OCI-M1 (cell line): ENCODE results near the gene RHOBTB1.

Experiments
- DNase-seq: peaks from one replicate; lab custom pipeline; 2025; lab: John Stamatoyannopoulos, UW

Gene RHOBTB1

DNA sequence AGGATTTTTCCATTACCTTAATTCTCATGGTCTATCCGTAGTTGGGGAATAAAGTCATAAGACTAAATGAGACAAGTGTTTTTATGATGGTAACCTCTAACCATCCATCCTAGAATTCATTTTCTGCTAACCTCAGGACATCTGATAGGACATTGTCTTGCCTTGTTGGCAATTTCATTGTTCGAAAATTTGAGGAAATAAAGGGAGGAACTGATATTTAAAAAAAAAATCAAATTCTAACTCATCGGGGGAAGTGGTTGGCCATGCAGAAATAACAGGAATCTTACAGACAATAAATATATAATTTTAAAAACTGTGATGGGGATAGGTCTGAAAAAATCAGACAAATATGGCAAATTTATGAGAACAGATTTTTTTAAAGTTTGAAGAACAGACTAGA, 21.7 kb upstream of the RHOBTB1 start:
- DNase-seq, result no peak

DNA sequence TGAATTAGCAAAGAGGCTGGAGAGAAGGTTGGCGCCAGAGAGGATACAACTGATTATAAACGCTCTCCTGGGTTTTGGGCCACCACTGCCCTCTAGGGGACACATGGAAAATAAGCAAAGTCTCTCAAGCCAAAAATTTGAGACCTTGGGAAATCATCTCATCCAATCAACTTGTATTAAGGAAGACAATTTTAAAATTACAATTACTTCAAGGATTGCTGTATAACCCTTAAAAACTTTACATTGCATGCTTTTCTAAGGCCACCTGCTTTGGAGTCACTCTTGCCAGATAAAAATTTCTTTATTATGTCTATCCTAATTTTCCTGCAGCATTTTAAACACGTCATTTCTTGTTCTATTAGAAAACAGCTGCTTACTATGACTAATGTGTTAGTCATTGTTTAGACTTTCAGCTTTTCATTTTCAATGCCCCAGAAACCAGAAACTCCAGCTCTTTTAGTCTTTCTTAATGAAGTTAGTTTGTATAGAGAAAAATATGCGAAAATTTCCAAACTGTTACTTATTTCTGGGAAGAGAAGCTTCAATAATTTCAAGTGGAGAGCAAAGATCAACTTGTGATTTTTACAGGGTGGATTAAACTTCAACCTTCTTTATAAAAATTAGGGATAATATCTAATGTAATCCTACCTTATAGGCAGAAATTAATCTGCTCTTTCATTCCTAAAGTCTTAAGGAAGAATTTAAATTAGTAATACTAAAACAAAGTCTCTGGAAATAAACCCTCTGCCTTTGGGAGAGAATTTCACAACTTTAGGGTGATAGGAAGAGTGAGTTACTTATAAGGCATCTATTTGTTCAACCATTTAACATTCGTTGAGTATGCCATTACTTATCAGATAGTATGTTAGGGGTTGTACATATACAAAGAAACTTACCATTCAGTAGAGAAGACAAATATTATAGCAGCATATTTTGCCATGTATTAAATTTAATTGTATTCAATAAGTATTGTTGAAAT, 20.6 kb upstream of the RHOBTB1 start:
- DNase-seq, result peak; percentile 88

DNA sequence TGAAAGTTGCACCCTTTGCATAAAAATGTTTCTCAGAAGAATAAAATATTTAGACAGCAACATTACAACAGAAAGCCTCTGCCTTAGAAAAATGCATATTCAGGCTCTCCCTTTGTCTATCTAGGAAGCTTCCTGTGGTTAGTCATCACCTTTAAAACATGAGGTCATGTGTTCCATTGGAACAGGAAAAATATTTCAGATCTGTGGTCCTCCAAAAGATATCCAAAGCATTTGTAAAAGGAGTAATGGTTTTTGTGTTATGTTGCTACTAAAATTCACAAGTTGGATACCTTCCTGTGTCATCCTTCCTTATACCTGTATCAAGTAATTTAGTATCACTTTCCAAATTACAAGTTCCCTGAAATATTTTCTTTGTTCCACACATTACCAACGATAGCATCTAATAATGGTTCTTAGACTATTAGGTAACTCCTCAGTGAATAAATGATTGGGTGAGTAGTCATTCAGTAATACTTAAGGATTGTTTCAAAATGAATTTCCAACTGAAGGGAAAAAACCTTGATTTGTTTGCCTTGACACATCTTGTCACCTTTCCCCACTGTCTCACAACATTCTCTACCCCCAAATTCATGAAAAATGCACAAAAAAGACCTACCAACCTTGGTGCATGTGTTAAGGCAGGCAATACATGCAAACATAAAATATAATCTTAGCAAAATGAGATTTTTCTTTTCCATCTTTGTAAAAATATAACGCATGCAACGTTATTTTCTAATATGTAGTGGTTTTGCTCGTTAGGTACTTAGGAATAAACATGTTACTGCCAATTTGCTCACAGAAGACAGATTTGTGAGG, 19.7 kb upstream of the RHOBTB1 start:
- no peak for DNase-seq

DNA sequence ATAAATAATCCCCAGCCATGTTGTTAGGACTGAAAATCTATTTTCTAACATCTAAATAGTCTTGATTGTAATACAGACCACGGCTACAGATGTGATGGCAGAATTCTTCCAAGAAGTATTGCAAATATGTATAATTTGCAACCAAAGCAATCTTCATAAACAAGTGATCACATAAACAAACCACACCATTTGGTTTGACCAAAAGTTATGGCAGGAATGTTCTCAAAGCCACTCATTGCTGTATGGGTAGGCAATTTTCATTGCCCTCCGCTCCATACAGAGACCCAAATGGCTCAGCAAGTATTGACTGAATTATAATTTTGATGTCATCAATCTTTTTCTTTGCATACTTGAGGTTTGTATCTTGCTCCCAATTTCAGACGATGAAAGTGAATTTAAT, 19.0 kb upstream of the RHOBTB1 start:
- no peak for DNase-seq

DNA sequence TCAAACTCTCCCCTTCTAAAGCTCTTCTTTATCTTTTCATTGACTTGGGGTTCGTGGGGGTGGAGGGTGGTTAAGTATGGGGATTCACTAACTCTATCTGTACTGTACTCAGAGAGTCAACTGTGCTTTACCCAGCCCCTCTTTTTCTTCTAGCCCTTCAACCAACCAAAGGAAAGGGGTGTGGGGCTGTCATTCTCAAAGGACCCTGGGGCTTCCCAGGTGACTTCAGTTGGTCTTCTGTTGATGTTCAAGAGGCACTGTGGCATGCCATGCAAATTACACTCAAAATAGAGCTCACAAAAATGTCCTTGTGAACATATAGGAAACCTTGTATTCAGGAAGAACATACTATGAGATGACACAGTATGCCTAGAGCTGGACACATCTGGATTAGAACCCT, 16.9 kb upstream of the RHOBTB1 start:
- DNase-seq, result no peak

DNA sequence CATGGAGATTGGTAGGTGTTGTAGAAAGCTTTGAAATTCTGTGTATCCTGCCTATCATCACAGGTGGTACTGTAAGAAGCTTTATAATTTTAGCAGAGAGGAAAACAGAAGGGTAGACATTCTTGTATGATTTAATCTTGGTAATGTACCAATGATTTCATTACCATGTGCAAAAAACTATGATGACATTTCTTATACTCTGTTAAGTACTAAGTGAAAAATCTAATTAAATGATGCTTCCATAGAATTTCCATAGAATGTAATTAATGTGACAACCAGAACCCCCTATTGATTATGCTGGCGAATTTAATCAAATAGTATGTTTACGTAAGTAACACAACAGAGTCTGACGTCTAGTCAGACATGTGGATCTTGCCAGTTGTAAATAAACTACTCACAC, 16.0 kb upstream of the RHOBTB1 start:
- DNase-seq, result no peak

DNA sequence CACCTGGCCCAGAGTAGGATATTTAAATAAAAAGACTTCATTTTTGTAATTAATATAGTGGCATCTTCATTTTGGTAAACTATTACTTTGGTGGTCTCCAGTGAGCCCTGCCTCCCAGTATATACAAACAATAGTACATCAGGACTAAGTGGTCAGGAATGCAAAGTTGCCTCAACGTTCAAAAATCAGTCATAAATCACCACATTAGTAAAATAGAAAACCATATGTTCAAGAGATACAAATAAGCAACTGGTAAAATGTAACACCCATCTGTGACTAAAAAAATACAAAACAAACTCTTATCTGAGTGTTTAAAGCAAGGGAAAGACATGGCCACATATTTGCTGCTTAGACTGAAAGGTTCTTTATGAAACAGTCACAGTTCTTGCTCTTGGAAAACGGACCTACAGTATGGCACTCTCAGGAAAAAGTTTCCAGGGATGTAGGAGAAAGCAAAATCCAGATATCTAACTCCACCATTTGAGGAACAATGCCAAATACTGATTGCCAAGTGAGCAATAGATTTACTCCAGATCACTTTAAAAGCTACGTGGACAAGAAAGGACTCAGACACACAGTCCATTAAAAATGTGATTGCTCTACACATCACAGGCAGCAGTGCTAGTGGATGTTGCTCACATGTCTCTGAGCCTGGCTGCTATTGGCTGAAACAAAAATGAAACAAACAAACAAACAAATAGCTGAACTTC, 15.1 kb upstream of the RHOBTB1 start:
- DNase-seq, result peak; percentile 21

DNA sequence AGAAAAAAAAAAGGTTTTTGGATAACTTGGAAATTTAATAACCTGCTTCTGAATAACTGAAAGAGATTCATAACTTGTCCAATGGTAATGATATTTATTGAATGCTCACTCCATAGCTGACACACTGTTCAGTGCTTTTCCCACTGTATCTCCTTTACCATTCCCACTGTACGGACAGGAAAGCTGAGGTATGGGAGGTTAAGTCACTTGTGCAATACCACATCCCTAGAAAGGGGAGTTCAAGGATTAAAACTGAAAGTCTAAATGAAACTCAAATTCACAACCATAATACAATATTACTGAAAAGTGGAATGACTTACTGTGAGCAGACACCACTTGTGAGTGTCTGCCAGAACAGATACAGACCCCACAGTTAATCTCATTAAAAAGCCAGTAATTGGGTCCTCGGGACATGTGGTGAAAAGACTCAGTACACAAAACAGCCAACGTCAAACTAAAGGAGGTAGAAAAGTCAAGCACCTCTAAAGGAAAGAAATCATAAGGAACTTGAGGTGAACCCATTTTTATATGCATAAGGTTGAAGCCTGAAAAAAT, 13.8 kb upstream of the RHOBTB1 start:
- DNase-seq, result no peak

DNA sequence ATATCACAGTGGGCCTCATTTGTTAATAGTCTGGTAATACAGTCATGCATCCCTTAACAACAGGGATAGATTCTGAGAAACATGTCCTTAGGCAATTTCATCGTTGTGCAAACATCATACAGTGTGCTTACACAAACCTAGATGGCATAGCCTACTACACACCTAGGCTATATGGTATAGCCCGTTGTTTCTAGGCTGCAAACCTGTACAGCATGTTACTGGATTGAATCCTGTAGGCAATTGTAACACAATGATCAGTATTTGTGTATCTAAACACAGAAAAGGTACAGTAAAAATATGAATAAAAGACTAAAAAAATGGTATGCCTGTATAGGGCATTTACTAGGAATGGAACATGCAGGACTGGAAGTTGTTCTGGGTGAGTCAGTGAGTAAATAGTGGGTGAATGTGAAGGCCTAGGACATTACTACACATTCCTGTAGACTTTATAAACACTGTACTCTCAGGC, 12.0 kb upstream of the RHOBTB1 start:
- DNase-seq, result no peak

DNA sequence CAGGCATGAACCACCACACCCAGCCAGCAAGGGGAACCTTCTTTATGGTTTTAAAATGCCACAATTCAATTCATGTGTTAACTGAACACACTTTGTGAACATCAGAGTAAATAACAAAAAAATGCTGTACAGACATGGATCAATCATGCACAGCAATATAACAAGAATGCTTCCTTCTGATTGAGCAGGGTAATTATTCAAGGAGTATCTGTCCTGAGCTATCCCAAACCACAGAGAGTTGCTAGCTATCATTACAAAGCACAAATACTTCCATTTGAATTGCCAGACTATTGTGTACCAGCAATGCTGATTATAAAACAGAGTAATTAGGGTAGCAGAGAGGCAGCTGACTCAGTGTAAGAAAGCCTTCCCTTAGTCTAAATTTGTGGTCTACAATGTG, 11.3 kb upstream of the RHOBTB1 start:
- DNase-seq, result peak; percentile 75

DNA sequence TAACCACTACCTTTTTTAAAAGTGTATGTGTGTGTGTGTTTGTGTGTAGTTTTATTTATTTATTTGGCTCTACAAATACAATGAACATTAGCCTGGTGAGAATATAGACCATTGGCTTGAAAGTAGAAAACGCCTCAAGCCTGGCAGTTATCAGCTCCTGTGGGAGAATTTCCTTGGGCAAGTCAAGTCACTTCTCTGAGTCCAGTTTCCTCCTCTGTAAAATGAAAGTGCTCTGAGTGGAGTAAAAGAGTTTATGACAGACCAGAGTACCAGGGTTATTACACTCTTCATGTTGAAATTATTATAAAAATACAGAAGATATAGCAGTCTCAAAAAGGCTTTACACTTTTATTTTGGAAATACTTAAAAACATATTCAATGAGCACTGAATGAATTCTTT, 10.1 kb upstream of the RHOBTB1 start:
- peak; percentile 56 for DNase-seq

DNA sequence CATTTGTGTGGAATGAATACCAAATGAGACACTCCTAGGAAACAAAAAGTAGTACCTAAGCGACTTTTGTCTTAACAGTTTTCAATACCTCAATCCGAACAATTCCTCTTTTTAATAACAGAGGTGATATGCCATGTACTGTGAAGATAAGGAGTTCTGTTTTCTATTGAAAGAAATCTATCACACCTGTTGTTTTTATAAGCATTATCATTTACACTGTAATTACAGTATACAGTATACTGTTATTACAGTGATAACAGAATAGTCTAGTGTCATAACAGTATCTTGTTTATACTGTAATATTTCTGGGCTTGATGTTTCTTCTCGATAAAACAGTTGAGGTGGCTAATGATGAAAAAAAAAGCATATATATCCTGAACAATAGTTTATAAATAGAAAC, 9.4 kb upstream of the RHOBTB1 start:
- no peak for DNase-seq

DNA sequence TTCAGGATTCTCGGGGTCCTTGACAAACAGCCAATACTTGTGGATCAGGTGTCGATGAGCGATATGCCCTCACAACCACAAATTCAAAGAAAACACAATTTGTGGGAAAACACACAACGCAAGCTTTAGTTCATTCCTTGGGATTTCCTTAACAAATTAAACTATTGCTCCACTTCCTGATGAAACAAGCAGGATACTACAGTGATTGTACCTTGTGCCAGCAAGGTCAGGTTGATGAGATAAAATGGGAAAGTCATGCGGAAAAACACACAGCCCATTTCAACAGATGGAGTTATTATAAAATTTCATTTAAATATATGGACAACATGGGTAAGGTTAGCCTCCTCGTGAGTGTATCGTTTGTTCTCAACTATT, 8.8 kb upstream of the RHOBTB1 start:
- no peak for DNase-seq

DNA sequence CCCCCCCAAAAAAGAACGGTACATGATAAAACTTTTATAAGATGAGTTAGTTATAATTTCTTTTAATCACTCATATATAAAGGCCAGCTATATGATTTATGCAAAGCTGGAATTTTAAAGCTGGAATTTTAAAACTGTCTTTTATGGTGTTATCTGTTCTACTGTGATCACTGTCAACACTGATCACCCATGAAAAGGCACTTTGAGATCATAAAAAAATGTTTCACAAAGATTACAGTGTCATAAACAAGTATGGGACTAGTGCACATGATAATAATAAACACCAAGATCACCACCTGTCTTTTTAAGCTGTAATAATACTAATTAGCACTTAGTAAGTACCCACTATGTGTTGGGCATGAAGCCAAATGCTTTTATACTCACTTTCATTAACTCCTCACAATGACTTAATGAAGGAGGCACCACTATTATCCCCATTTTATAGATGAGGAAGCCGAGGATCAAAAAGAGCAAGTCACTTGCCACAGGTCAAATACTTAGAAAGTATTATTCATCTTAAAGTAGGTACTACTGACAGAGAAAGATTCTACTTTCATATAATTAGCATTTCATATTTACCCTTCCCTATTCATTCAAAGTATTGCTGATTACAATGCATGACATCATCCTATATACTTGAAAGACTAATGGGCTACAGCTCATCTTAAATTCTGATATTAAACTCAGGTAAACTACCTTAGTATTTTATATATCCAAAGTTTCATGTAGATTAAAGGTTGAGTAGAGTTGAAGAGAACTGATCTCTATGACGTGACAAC, 8.3 kb upstream of the RHOBTB1 start:
- no peak for DNase-seq

DNA sequence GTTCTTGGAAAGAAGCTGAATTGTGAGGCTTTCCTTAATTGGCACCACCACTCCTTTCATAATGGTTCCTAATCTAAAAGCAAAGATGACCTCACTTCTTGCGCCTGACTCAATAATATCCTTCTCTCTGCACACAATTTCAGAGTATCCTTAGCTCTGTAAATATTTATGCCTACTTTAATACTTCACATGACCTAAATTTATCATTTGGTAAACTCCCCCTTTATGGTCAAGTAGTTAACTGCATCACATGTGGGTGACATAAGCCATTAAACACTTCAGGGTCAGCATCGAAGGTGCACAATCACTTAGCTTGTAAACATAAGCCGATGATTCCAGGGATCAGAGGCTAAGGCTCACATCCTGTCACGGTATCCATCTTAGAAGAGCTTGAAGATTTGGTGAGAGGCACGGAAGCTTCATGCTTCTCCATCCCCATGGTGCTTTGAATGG, 7.3 kb upstream of the RHOBTB1 start:
- DNase-seq, result peak; percentile 44

DNA sequence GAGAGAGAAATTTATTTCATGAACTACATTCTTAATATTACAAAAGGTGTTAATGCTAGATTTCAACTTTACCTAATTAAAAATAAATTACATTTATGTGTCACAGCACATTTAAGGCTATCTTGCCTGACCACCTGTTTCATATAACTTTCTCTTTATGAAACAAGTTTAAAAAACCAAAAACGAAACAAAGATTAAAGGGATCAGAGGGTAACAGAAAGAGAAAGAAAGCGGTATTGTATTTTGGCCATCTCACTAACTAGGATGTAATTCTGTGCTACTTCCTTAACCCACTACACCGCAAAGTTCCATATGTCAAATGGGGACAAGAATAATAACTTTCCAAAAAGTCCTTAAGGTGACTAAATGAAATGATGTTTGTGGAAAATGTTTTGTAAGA, 6.3 kb upstream of the RHOBTB1 start:
- DNase-seq, result peak; percentile 93

DNA sequence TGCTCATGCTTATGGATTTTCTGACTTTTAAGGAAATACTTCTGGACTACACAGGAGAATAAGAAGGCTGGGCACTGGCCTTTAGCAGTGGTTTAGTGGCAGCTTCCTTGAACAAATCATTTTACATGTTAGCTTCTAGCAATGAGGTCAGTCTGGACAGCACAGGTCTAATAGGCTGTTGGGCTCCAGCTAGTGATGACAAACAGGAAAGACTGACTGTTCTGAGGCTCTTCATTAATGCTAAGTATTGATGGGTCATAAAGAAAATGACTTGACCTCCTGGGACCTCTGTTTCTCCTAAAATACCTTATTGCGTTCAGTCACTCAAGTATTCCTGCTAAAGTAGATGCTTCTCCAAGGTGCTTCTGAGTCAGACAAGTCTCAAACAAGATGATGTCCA, 4.9 kb upstream of the RHOBTB1 start:
- DNase-seq, result no peak

DNA sequence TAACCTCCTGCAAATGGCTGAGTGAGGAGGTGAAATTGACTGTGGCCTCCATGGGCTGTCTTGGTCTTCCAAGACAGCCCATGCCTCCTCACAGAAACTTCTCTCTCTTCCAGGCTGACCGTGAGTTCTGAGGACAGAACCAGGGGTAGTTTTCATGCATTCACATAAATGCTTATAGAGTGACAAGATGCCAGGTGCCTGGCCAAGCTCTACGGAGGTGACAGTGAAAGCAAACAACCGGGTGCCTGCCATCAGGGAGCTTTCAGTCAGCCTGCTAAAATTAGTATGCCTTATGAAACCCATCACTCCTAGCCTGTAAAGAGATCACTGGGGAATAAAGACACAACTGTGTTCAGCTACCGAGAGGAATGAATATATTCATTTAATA, 919 bp upstream of the RHOBTB1 start:
- DNase-seq, result no peak

DNA sequence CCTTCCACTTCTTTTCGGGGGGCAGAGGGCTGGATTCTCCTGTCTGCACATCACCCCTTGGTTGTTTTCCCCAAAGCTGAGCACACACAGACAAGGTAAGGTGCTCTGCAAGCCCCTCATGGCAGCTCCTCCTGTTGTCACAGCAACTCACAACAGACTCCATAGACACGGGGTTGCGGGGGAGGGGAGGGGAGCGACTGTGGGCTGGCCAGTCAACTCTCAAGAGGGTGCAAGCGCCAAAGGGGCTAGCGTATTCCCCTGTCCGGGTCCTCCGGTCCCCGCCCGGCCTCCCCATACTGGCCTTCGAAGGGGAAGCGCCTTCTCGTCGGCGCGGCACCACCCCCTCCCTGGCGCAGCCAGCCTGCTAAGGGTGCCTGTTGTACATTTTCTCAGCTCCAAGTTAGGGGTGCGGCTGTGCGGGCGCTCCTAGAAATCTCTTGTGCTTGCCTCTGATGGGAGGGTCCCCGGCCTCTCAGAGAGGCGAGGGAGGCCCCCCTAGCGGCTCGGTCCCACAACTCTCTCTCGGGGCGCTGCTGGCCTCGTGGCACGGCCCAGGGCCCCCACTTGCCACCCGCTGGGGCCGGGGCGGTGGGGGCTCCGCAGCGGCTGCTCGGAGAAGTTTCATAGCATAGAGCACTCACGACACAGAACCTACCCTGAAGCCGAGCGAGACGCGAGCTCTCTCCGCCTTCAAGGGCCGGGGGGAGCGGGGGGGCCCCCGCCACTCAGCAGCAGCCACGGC, 498 bp downstream of the RHOBTB1 start:
- DNase-seq, result peak; percentile 75

DNA sequence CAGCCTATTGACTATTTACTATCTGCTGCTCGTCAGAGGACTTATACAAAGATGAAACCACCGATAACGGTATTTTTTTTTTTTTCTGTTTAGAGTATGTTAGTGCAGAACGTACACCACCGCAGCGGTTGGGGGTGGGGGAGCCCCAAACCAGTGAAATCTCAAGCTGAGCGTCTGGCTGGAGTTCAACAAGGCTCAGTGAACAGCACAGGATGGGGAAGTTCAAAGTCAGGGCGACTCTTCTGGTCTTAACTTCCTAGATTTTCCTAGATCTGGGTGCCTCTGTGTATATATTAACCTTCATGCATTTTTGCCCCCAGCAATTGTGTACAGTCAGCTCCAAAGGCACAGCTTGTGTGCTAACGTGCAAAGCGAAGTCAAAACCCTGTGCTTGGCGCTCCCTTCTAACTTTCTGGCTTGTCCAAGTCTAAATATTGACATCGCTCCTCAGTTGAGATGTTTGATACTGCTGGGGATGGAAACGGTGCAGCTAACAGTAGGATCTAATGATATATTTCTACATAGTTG, 1.1 kb downstream of the RHOBTB1 start:
- DNase-seq, result peak; percentile 82
